A549 (cell line): Measurements from ENCODE around the gene THADA. TPM values are rescaled to one million over a fixed set of nuclear protein-coding genes. Genes with fewer than 3 reads are reported as not detected.

Experiments
- ATAC-seq, 2 experiments: fragments of 200-7000 bp in 1 of 2; fragments of >200 bp in 1 of 2; cut with Nextera tagmentation in 1 of 2; cut with Tn5 transposase in 1 of 2; 3 replicates each; pipeline versions ENCODE4 v1.8.0 to v1.9.1; 2018 to 2020; ENCODE audit warnings: mild to moderate bottlenecking in 1 of 2, moderate library complexity in 1 of 2
- CTCF ChIA-PET: fragments of 300-600 bp; sonication (Branson Sonifier 250); formaldehyde crosslinking; extraction: SDS; loops from one replicate; lab custom pipeline; 2021; ENCODE audit warnings: antibody characterized with exemption, inconsistent platforms; lab: Yijun Ruan, JAX
- POLR2A ChIA-PET: fragments of 350-600 bp; formaldehyde crosslinking; extraction: SDS; loops from one replicate; lab custom pipeline; 2021; ENCODE audit warnings: antibody characterized with exemption, inconsistent platforms; lab: Yijun Ruan, JAX
- DNase-seq, 2 experiments: peaks; one replicate each; pipeline versions ENCODE4 v3.0.0 to v3.0.0-alpha.2; 2011 to 2016; ENCODE audit warnings: low read depth in 1 of 2, low spot score in 1 of 2
- FAIRE-seq: peaks from 2 replicates; lab custom pipeline; 2011; peaks lifted over from hg19 to GRCh38; lab: Jason Lieb, UNC
- H3K27ac ChIP-seq, 2 experiments: fragments of >200 bp; sonication (Bioruptor Twin); formaldehyde crosslinking; 3 replicates each; pipeline ENCODE4 v1.5.1; 2016 to 2017
- H3K4me1 ChIP-seq: fragments of >200 bp; sonication (Bioruptor Twin); formaldehyde crosslinking; 3 replicates; pipeline ENCODE4 v1.6.1; 2016
- H3K4me2 ChIP-seq: fragments of >200 bp; sonication (Bioruptor Twin); formaldehyde crosslinking; 3 replicates; pipeline ENCODE4 v1.6.1; 2016
- H3K4me3 ChIP-seq: fragments of >200 bp; sonication (Bioruptor Twin); formaldehyde crosslinking; 3 replicates; pipeline ENCODE4 v1.5.1; 2016
- H3K9me3 ChIP-seq: fragments of >200 bp; sonication (Bioruptor Twin); formaldehyde crosslinking; 3 replicates; pipeline ENCODE4 v1.6.1; 2016
- BCL3 ChIP-seq: fragments of >200 bp; sonication (Bioruptor Twin); formaldehyde crosslinking; IDR thresholded peaks from 3 replicates; pipeline ENCODE4 v1.6.1; 2016
- CBX8 ChIP-seq: fragments of 200-600 bp; sonication (generic); IDR thresholded peaks from 2 replicates; pipeline ENCODE4 v1.6.1; 2016
- CHD2 ChIP-seq: fragments of 150-350 bp; IDR thresholded peaks from 2 replicates; pipeline ENCODE4 v1.6.1; 2014; ENCODE audit warnings: low read length; ENCODE audit not compliant: partially characterized antibody
- CHD4 ChIP-seq: fragments of 200-600 bp; sonication (generic); IDR thresholded peaks from 2 replicates; pipeline ENCODE4 v1.6.1; 2016; ENCODE audit warnings: antibody characterized with exemption, mild to moderate bottlenecking, borderline replicate concordance
- E2F6 ChIP-seq: IDR thresholded peaks from 2 replicates; pipeline ENCODE4 v1.6.1; 2012; ENCODE audit warnings: low read depth, borderline replicate concordance
- EHF ChIP-seq: fragments of 250-450 bp; sonication (Bioruptor Pico); IDR thresholded peaks from 2 replicates; pipeline ENCODE4 v1.5.0; 2020; ENCODE audit warnings: mild to moderate bottlenecking
- FOSB ChIP-seq: fragments of 250-450 bp; sonication (Bioruptor Pico); IDR thresholded peaks from 2 replicates; pipeline ENCODE4 v1.5.0; 2020; ENCODE audit warnings: mild to moderate bottlenecking, moderate library complexity
- GATA3 ChIP-seq: IDR thresholded peaks from 2 replicates; pipeline ENCODE4 v1.6.1; 2012; ENCODE audit warnings: borderline replicate concordance
- HDAC2 ChIP-seq: fragments of 200-600 bp; sonication (generic); IDR thresholded peaks from 2 replicates; pipeline ENCODE4 v1.6.1; 2016
- HES2 ChIP-seq: fragments of >200 bp; sonication (Bioruptor Twin); formaldehyde crosslinking; IDR thresholded peaks from 2 replicates; pipeline ENCODE4 v1.6.1; 2016
- HMGXB4 ChIP-seq: fragments of 250-450 bp; sonication (Bioruptor Pico); IDR thresholded peaks from 2 replicates; pipeline ENCODE4 v1.5.0; 2021; ENCODE audit warnings: mild to moderate bottlenecking, moderate library complexity, borderline replicate concordance
- HOXB13 ChIP-seq: fragments of 250-450 bp; sonication (Bioruptor Pico); IDR thresholded peaks from 2 replicates; pipeline ENCODE4 v1.5.0; 2020; ENCODE audit warnings: low read depth, mild to moderate bottlenecking, moderate library complexity
- JUN ChIP-seq, 2 experiments: fragments of >200 bp; sonication (Bioruptor Twin); formaldehyde crosslinking; IDR thresholded peaks; 2 replicates in 1 of 2; 3 replicates in 1 of 2; pipeline ENCODE4 v1.6.1; 2016 to 2017
- MAFK ChIP-seq: fragments of 450-650 bp; IDR thresholded peaks from 2 replicates; pipeline ENCODE4 v1.6.1; 2014; ENCODE audit not compliant: partially characterized antibody
- MYC ChIP-seq: IDR thresholded peaks from 2 replicates; pipeline ENCODE4 v1.6.1; 2012; ENCODE audit warnings: mild to moderate bottlenecking, inconsistent platforms, low read length, improper control_type of control experiment, borderline replicate concordance
- NFE2L2 ChIP-seq: fragments of 150-350 bp; conservative IDR thresholded peaks from 2 replicates; pipeline ENCODE4 v1.6.1; 2014; ENCODE audit warnings: low read length
- NPAS2 ChIP-seq: fragments of 250-450 bp; sonication (Bioruptor Pico); IDR thresholded peaks from 2 replicates; pipeline ENCODE4 v1.8.0; 2022; ENCODE audit warnings: mild to moderate bottlenecking, moderate library complexity, borderline replicate concordance
- NR3C1 ChIP-seq: fragments of >200 bp; sonication (Bioruptor Twin); formaldehyde crosslinking; IDR thresholded peaks from 3 replicates; pipeline ENCODE4 v1.6.1; 2017
- POLR2AphosphoS2 ChIP-seq: conservative IDR thresholded peaks from 2 replicates; pipeline ENCODE4 v1.6.1; 2012; ENCODE audit warnings: low read length, improper control_type of control experiment, inconsistent platforms
- TP53 ChIP-seq: fragments of 250-450 bp; sonication (Bioruptor Pico); IDR thresholded peaks from 2 replicates; pipeline ENCODE4 v1.5.0; 2021; ENCODE audit warnings: mild to moderate bottlenecking, moderate library complexity
- ZFP36 ChIP-seq: fragments of 450-650 bp; IDR thresholded peaks from 2 replicates; pipeline ENCODE4 v1.6.1; 2014; ENCODE audit warnings: borderline replicate concordance; ENCODE audit not compliant: partially characterized antibody
- WGBS: methylation state at CpG from one replicate; pipeline ENCODE4 v1.1.6; 2017; ENCODE audit errors: missing lambda C conversion rate; 5-methylcytosine and 5-hydroxymethylcytosine counted together
- polyA plus RNA-seq, 4 experiments: library from polyadenylated mRNA; depleted of rRNA in 3 of 4; stranded (reverse); fragments of >200 nt; fragmentation: RNase III in 1 of 4; extraction: RNeasy Plus Mini Kit Qiagen cat#74134 plus additional on column Dnase treatment in 1 of 4; gene quantifications; 2 replicates in 3 of 4; 3 replicates in 1 of 4; pipeline ENCODE4 v1.2.3, GENCODE V29; 2011 to 2017

THADA gene
- polyA plus RNA-seq, 2 of the 4 experiments (the other 2 are of a cell fraction) = 21.8 to 37.9 TPM

- WGBS = 91% methylated on average over 3 of the region's 3 CpGs
- Histone ChIP-seq H3K4me2 (no peak overlapping the region), H3K27ac (no peak overlapping the region), H3K4me1 (no peaks in the 10 kb centered on the region), H3K4me3 (no peak overlapping the region), H3K9me3 (no peaks in the 10 kb centered on the region)
- no peak for DNase-seq
- POLR2A ChIA-PET = interaction anchor here (2.1 kb wide), 1 partner anchor 10 kb away, joined by 11 read pairs; the partner anchor contains the start of gene THADA
- no peak for FAIRE-seq
- CTCF ChIA-PET = interaction anchor here (0.6 to 2.0 kb wide), 3 partner anchors 9 to 775 kb away, joined by 3 to 12 read pairs (median 4); no protein-coding TSS in a partner anchor
- TF ChIP-seq MAFK = no peak
- TF ChIP-seq BCL3 = no peak
- no peak for TF ChIP-seq CHD2
- no peak for TF ChIP-seq HDAC2
- TF ChIP-seq NPAS2 (CRISPR knock-in tag) = no peak
- TF ChIP-seq POLR2AphosphoS2 = no peak
- no peak for TF ChIP-seq MYC
- TF ChIP-seq FOSB (CRISPR knock-in tag) = no peak
- TF ChIP-seq CHD4 = no peak
- TF ChIP-seq EHF (CRISPR knock-in tag) = no peak
- no peak for TF ChIP-seq GATA3
- no peak for TF ChIP-seq NR3C1
- ATAC-seq = no peak
Observed at GRCh38 chr2:43585708-43586107, 10.1 kb downstream of the THADA start.

GRCh38 chr2:43579275-43579981 lies 16.4 kb downstream of the THADA start:
- DNase-seq = no peak
- Histone ChIP-seq H3K27ac (no peak overlapping the region), H3K9me3 (no peaks in the 10 kb centered on the region), H3K4me2 (no peak overlapping the region), H3K4me1 (no peaks in the 10 kb centered on the region), H3K4me3 (no peak overlapping the region)
- FAIRE-seq = no peak
- TF ChIP-seq HOXB13 (no peak), JUN (IDR thresholded peaks at IDR 0.05) (no peak), CBX8 (no peak), EHF (CRISPR knock-in tag) (no peak), POLR2AphosphoS2 (no peak), HMGXB4 (CRISPR knock-in tag) (no peak), ZFP36 (no peak), NFE2L2 (no peak), HES2 (no peak), E2F6 (no peak), TP53 (no peak)
- 93% methylated on average over 5 of the region's 5 CpGs for WGBS
- no peak for ATAC-seq
- POLR2A ChIA-PET = no interaction called here
- CTCF ChIA-PET = interaction anchor here (0.6 to 4.2 kb wide), 9 partner anchors 10 to 751 kb away, joined by 3 to 38 read pairs (median 4); partner anchors contain the start of gene THADA
